ENCODE measurements around the gene CYP26A1. TPM values are rescaled to one million over a fixed set of nuclear protein-coding genes. Genes with fewer than 3 reads are reported as not detected.

Gene CYP26A1
- total RNA-seq, 1 experiment from 2014 or later, result not detected

GRCh38 chr10:93088466-93088865 lies 14.8 kb downstream of the CYP26A1 start:
- Histone ChIP-seq H3K27me3 (replicated peaks; ENCODE audit: insufficient read depth, low read depth, low read length, poor library complexity) (no peaks in the 10 kb centered on the region), H3K9me3 (ENCODE audit: low read depth, low read length, poor library complexity, severe bottlenecking) (no peaks in the 10 kb centered on the region), H3K4me1 (ENCODE audit: insufficient read depth, low read length, poor library complexity, severe bottlenecking) (no peaks in the 10 kb centered on the region), H3K36me3 (ENCODE audit: insufficient read depth, low read length, poor library complexity, severe bottlenecking) (no peaks in the 10 kb centered on the region), H3K27ac (ENCODE audit: low read depth, low read length, poor library complexity, severe bottlenecking) (no peak overlapping the region), H3K4me3 (ENCODE audit: low read depth, low read length, poor library complexity, severe bottlenecking) (no peak overlapping the region)
- CTCF ChIA-PET, result no interaction called here
- no peak for DNase-seq (ENCODE audit: low spot score)
- TF ChIP-seq CTCF (conservative IDR thresholded peaks at IDR 0.05; ENCODE audit: low read depth, low read length) (no peak), EZH2 (IDR thresholded peaks at IDR 0.05; ENCODE audit: borderline replicate concordance, low read depth, low read length, poor library complexity, severe bottlenecking) (no peak)
- BruUV-seq (replicated peaks), result no TSS peak
- POLR2A ChIA-PET (ENCODE audit: low non-redundant PET), result no interaction called here
- intact Hi-C loops (cut with micrococcal nuclease; ENCODE audit: unreplicated experiment), result loop anchor here (10.0 kb wide), 1 partner anchor 396 kb away; the partner anchor contains the start of gene MYOF

DNA sequence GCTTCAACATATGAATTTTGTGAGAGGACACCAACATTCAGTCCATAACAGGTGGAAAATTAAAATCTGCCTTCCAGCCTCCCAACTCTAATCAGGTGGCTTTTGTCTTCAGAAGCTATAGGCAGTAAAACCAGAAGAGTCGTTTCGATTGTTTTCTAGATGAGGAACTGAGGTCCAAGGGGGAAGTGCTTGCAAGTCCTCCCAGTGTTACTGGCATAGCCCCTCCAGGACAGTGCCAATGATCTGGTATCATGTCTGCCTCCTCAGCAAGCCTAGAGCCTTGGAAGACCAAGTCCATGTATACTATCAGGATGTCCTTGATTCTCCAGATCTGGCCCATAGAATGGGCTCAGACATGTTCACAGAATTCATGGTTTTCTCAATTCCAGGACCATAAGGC lies 16.9 kb downstream of the CYP26A1 start:
- H3K27ac ChIP-seq (ENCODE audit: low read depth, low read length, poor library complexity, severe bottlenecking), result no peak overlapping the region
- no peak for DNase-seq (ENCODE audit: low spot score)
- no TSS peak for BruUV-seq (replicated peaks)
- intact Hi-C loops (cut with micrococcal nuclease; ENCODE audit: unreplicated experiment), result no loop called here
- H3K4me1 ChIP-seq (ENCODE audit: insufficient read depth, low read length, poor library complexity, severe bottlenecking), result no peaks in the 10 kb centered on the region
- CTCF ChIA-PET, result no interaction called here
- H3K27me3 ChIP-seq (replicated peaks; ENCODE audit: insufficient read depth, low read depth, low read length, poor library complexity), result no peaks in the 10 kb centered on the region
- H3K4me3 ChIP-seq (ENCODE audit: low read depth, low read length, poor library complexity, severe bottlenecking), result no peak overlapping the region
- no peaks in the 10 kb centered on the region for H3K36me3 ChIP-seq (ENCODE audit: insufficient read depth, low read length, poor library complexity, severe bottlenecking)
- POLR2A ChIA-PET (ENCODE audit: low non-redundant PET), result no interaction called here
- H3K9me3 ChIP-seq (ENCODE audit: low read depth, low read length, poor library complexity, severe bottlenecking), result no peaks in the 10 kb centered on the region
- TF ChIP-seq CTCF (conservative IDR thresholded peaks at IDR 0.05; ENCODE audit: low read depth, low read length), result no peak
- no peak for TF ChIP-seq EZH2 (IDR thresholded peaks at IDR 0.05; ENCODE audit: borderline replicate concordance, low read depth, low read length, poor library complexity, severe bottlenecking)

GRCh38 chr10:93091960-93092359 lies 18.3 kb downstream of the CYP26A1 start:
- DNase-seq (ENCODE audit: low spot score), result no peak
- Histone ChIP-seq H3K27ac (ENCODE audit: low read depth, low read length, poor library complexity, severe bottlenecking) (no peak overlapping the region), H3K27me3 (replicated peaks; ENCODE audit: insufficient read depth, low read depth, low read length, poor library complexity) (no peaks in the 10 kb centered on the region), H3K9me3 (ENCODE audit: low read depth, low read length, poor library complexity, severe bottlenecking) (no peaks in the 10 kb centered on the region), H3K36me3 (ENCODE audit: insufficient read depth, low read length, poor library complexity, severe bottlenecking) (no peaks in the 10 kb centered on the region), H3K4me3 (ENCODE audit: low read depth, low read length, poor library complexity, severe bottlenecking) (no peak overlapping the region), H3K4me1 (ENCODE audit: insufficient read depth, low read length, poor library complexity, severe bottlenecking) (no peaks in the 10 kb centered on the region)
- no TSS peak for BruUV-seq (replicated peaks)
- ChIA-PET CTCF (no interaction called here), POLR2A (ENCODE audit: low non-redundant PET) (no interaction called here)
- intact Hi-C loops (cut with micrococcal nuclease; ENCODE audit: unreplicated experiment), result no loop called here
- TF ChIP-seq CTCF (conservative IDR thresholded peaks at IDR 0.05; ENCODE audit: low read depth, low read length) (no peak), EZH2 (IDR thresholded peaks at IDR 0.05; ENCODE audit: borderline replicate concordance, low read depth, low read length, poor library complexity, severe bottlenecking) (no peak)
